Measurements from ENCODE around the gene HMG20B. TPM values are rescaled to one million over a fixed set of nuclear protein-coding genes. Genes with fewer than 3 reads are reported as not detected.
A peak's percentile ranks its signal among the peaks of the same experiment; 100 is the strongest.
"Not testable (repeated sequence)": the region's sequence is repeated elsewhere in the genome, so short reads cannot be mapped to it uniquely, and the experiment has no call there.

The HMG20B gene
- total RNA-seq, 1 experiment from 2014 or later = 121 TPM

DNA sequence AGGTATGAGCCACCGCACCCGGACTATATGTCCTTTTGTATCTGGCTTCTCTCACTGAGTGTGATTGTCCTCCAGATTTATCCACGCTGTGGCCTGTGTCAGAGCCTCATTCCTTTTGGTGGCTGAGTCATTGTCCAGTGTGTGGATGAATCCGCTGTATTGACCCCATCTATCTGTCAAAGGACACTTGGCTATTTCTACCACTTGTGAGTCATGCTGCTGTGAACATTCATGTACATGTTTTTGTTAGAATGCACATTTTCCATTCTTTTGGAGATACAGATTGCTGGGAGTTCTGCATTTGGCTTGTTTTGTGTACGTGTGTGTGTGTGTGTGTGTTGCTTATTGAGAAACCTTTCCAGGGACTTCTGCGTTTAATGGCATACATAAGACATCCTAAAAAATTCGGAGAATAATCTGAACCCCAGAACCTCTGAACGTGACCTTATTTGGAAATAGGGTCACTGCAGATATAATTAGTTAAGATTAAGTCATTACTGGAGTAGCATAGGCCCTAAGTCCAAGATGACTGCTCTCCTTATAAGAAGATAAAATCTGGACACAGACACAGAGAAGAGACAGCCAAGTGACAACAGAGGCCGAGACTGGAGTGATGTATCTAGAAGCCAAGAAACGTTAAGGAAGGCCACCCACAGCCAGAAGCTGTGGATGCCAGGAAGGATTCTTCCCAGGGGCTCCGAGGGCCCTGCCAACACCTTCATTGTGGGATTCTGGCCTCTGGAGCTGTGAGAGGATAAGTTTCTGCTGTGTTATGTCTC is 7.6 kb downstream of the HMG20B start (continued):
- TF ChIP-seq ZNF532 (CRISPR knock-in tag; IDR thresholded peaks at IDR 0.05; ENCODE audit: borderline replicate concordance) (no peak), FOXJ3 (CRISPR knock-in tag; IDR thresholded peaks at IDR 0.05; ENCODE audit: borderline replicate concordance) (no peak)

DNA sequence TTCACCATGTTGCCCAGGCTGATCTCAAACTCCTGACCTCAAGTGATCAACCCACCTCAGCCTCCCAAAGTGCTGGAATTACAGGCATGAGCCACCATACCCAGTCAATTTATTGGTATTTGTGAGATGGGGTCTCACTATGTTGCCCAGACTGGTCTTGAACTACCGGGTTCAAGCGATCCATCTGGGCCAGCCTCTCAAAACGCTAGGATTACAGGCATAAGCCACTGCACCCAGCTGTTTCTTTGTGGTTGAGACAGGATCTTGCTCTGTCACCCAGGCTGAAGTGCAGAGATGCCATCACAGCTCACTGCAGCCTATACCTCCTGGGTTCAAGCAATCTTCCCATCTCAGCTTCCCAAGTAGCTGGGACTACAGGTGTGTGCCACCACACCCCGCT is 9.0 kb downstream of the HMG20B start:
- POLR2A ChIA-PET; ATAC-seq; H3K27ac Mint-ChIP-seq; H3K4me3 Mint-ChIP-seq; H3K9me3 Mint-ChIP-seq; H3K4me1 Mint-ChIP-seq; DNase-seq (ENCODE audit: low spot score); H3K36me3 Mint-ChIP-seq: not testable (repeated sequence)
- H3K27me3 Mint-ChIP-seq (ENCODE audit: low read depth) = peaks cover 60% of the 10 kb centered on the region
- CTCF ChIA-PET = interaction anchor here (0.5 to 1.6 kb wide), 2 partner anchors 8 to 1821 kb away, joined by 3 to 6 read pairs; no protein-coding TSS in a partner anchor

DNA sequence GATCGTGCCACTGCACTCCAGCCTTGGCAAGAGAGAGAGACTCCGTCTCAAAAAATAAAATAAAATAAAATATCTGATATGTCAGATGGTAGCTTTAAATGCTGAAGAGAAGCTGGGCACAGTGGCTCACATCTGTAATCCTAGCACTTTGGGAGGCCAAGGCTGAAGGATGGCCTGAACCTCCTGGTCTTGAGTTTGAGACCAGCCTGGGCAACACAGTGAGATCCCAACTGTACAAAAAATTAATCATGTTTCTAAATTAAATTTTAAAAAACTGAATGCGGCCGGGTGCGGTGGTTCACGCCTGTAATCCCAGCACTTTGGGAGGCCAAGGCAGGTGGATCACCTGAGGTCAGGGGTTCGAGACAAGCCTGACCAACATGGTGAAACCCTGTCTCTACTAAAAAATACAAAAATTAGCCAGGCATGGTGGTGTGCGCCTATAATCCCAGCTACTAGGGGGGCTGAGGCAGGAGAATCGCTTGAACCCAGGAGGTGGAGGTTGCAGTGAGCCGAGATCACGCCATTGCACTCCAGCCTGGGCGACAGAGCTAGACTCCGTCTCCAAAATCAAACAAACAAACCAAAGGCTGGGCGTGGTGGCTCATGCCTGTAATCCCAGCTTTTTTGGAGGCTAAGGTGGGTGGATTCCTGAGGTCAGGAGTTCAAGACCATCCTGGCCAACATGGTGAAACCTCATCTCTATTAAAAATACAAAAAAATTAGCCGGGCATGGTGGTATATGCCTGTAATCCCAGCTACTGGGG is 11.5 kb downstream of the HMG20B start:
- not testable (repeated sequence) for DNase-seq (ENCODE audit: low spot score); H3K27ac Mint-ChIP-seq; H3K36me3 Mint-ChIP-seq; ATAC-seq; H3K9me3 Mint-ChIP-seq; H3K4me1 Mint-ChIP-seq
- ChIA-PET POLR2A (interaction anchor here (0.6 kb wide), 1 partner anchor 115 kb away, joined by 3 read pairs; no protein-coding TSS in a partner anchor), CTCF (interaction anchor here (1.2 to 3.8 kb wide), 7 partner anchors 7 to 70 kb away, joined by 3 to 44 read pairs (median 5); no protein-coding TSS in a partner anchor)
- Mint-ChIP-seq H3K27me3 (ENCODE audit: low read depth) (peaks cover 65% of the 10 kb centered on the region), H3K4me3 (0 out of 2 replicates have a peak overlapping the region, but pooled peaks have one; percentile 14)

DNA sequence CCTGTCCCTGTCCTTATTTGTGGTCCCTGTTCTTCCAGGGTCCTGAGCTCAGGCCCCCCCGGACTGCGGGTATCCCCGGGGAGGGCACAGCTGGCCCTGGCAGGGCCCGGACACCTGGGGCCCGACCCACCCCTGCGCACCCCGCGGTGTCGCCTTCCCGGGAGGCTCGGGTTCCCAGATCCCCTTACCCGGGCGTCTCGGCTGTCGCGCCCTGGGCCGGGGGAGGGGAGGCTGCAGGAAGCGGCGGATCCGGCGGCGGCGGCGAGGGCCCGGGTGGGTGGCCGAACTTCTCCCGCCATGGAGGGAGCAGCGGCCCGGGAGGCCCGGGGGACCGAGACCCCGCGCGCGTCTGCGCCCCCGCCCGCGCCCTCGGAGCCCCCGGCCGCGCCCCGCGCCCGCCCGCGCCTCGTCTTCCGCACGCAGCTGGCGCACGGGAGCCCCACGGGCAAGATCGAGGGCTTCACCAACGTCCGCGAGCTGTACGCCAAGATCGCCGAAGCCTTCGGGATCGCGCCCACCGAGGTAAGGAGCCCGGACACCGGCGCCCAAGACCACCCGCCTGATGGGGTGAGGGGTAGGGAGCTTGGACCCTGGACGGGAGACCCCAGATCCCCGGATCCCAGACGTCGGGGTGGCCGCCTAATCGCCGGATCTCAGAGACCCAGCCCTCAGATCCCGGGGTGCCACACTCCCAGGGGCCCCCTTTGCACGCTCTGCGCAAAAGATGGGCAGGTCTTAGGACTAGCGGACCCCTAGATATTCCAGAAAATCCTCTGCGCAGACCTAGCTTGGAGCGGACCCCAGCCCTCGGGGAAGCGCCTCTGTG is 12.8 kb downstream of the HMG20B start, which contains the start of gene GIPC3:
Gene GIPC3, plus strand, starts transcription at position 178 of the 826 bp plus-strand sequence. Its CDS starts 120 bp downstream, at position 298.
- peaks cover 4% of the 10 kb centered on the region for H3K9me3 Mint-ChIP-seq
- ChIA-PET POLR2A (interaction anchor here (1.0 kb wide), 1 partner anchor 9 kb away, joined by 3 read pairs; no protein-coding TSS in a partner anchor), CTCF (interaction anchor here (0.5 to 3.8 kb wide), 17 partner anchors 8 to 402 kb away, joined by 3 to 44 read pairs (median 4); partner anchors contain the start of gene HMG20B)
- peak; percentile 31 for ATAC-seq
- TF ChIP-seq JAZF1 (CRISPR knock-in tag; IDR thresholded peaks at IDR 0.05) (no peak), ZNF423 (CRISPR knock-in tag; IDR thresholded peaks at IDR 0.05) (peak; percentile 70; the same call in 1 of the 2 replicates)
- DNase-seq (ENCODE audit: low spot score) = peak; percentile 44
- H3K4me1 Mint-ChIP-seq = no peaks in the 10 kb centered on the region
- peak within 1 kb of the TSS; percentile 49 for H3K4me3 Mint-ChIP-seq
- H3K27ac Mint-ChIP-seq = no peak within 1 kb of the TSS
- 0 out of 2 replicates have a peak, but pooled peaks cover 2% of the 10 kb centered on the region for H3K36me3 Mint-ChIP-seq
- H3K27me3 Mint-ChIP-seq (ENCODE audit: low read depth) = peaks cover 55% of the 10 kb centered on the region

GRCh38 chr19:3586127-3586626 is 13.4 kb downstream of the HMG20B start:
- ATAC-seq = peak; percentile 76
- CTCF ChIA-PET = interaction anchor here (0.5 to 3.8 kb wide), 15 partner anchors 9 to 401 kb away, joined by 3 to 44 read pairs (median 4); partner anchors contain the start of gene HMG20B
- Mint-ChIP-seq H3K27me3 (ENCODE audit: low read depth) (peaks cover 52% of the 10 kb centered on the region), H3K4me3 (peak overlapping the region; percentile 49), H3K9me3 (peaks cover 9% of the 10 kb centered on the region), H3K27ac (no peak overlapping the region), H3K36me3 (0 out of 2 replicates have a peak, but pooled peaks cover 2% of the 10 kb centered on the region), H3K4me1 (no peaks in the 10 kb centered on the region)
- peak; percentile 77 for DNase-seq (ENCODE audit: low spot score)
- TF ChIP-seq ZNF121 (CRISPR knock-in tag; IDR thresholded peaks at IDR 0.05) (no peak), CTCF (IDR thresholded peaks at IDR 0.05) (peak; percentile 62; the same call in 1 of the 2 replicates)
- POLR2A ChIA-PET = interaction anchor here (1.0 kb wide), 1 partner anchor 9 kb away, joined by 3 read pairs; no protein-coding TSS in a partner anchor

Measured in WTC11 (cell line).